Endothelial cell (in vitro differentiated cells): ENCODE data around the gene SPATA25. TPM values are rescaled to one million over a fixed set of nuclear protein-coding genes. Genes with fewer than 3 reads are reported as not detected.
A peak's percentile ranks its signal among the peaks of the same experiment; 100 is the strongest.

Experiments
- DNase-seq: peaks from one replicate; pipeline ENCODE4 v3.0.0; 2021; ENCODE audit warnings: low spot score
- H3K27ac Mint-ChIP-seq: one replicate; pipeline ENCODE4 v1.8.0; 2021; ENCODE audit warnings: mixed read lengths, inconsistent platforms; ENCODE audit not compliant: unreplicated experiment
- H3K27me3 Mint-ChIP-seq: one replicate; pipeline ENCODE4 v1.8.0; 2021; ENCODE audit warnings: mild to moderate bottlenecking, moderate library complexity, mixed read lengths, inconsistent platforms; ENCODE audit not compliant: unreplicated experiment
- H3K36me3 Mint-ChIP-seq: one replicate; pipeline ENCODE4 v1.8.0; 2021; ENCODE audit warnings: mild to moderate bottlenecking, low read depth, mixed read lengths, inconsistent platforms; ENCODE audit not compliant: unreplicated experiment
- H3K4me1 Mint-ChIP-seq: one replicate; pipeline ENCODE4 v1.8.0; 2021; ENCODE audit warnings: mild to moderate bottlenecking, mixed read lengths, inconsistent platforms; ENCODE audit not compliant: unreplicated experiment
- H3K4me3 Mint-ChIP-seq: one replicate; pipeline ENCODE4 v1.8.0; 2021; ENCODE audit warnings: mild to moderate bottlenecking, mixed read lengths, inconsistent platforms; ENCODE audit not compliant: unreplicated experiment
- H3K9me3 Mint-ChIP-seq: one replicate; pipeline ENCODE4 v1.8.0; 2021; ENCODE audit warnings: mixed read lengths, inconsistent platforms; ENCODE audit not compliant: unreplicated experiment
- CTCF ChIP-seq: fragments of 200-600 bp; sonication (generic); IDR thresholded peaks from one replicate; pipeline ENCODE4 v1.5.0; 2021; ENCODE audit warnings: antibody characterized with exemption; ENCODE audit not compliant: unreplicated experiment
- total RNA-seq: library from RNA; stranded (reverse); fragmentation: NEBNext Ultra II Directional; extraction: Animal tissue kit (Norgen Biotek cat#: 25700); gene quantifications from one replicate; pipeline ENCODE4 v1.2.1, GENCODE V29; 2021; ENCODE audit not compliant: unreplicated experiment

The SPATA25 gene
- total RNA-seq, 1 donor from 2014 or later: 0.62 TPM

- no peak overlapping the region for H3K27ac Mint-ChIP-seq
- H3K36me3 Mint-ChIP-seq: peaks cover 32% of the 10 kb centered on the region
- no peak for DNase-seq
- peaks cover 4% of the 10 kb centered on the region for H3K27me3 Mint-ChIP-seq
- TF ChIP-seq CTCF: no peak
- no peaks in the 10 kb centered on the region for H3K9me3 Mint-ChIP-seq
- H3K4me1 Mint-ChIP-seq: no peaks in the 10 kb centered on the region
- H3K4me3 Mint-ChIP-seq: peak overlapping the region; percentile 40
These were observed 37.2 kb downstream of the SPATA25 start for GRCh38 chr20:45850238-45850637.

GRCh38 chr20:45848969-45849582, 38.3 kb downstream of the SPATA25 start:
- H3K4me3 Mint-ChIP-seq: no peak overlapping the region
- peaks cover 4% of the 10 kb centered on the region for H3K27me3 Mint-ChIP-seq
- H3K36me3 Mint-ChIP-seq: peaks cover 37% of the 10 kb centered on the region
- H3K4me1 Mint-ChIP-seq: no peaks in the 10 kb centered on the region
- no peak for TF ChIP-seq CTCF
- DNase-seq: no peak
- no peaks in the 10 kb centered on the region for H3K9me3 Mint-ChIP-seq
- no peak overlapping the region for H3K27ac Mint-ChIP-seq

GRCh38 chr20:45848421-45848820, 39.0 kb downstream of the SPATA25 start:
- no peaks in the 10 kb centered on the region for H3K4me1 Mint-ChIP-seq
- peaks cover 39% of the 10 kb centered on the region for H3K36me3 Mint-ChIP-seq
- H3K9me3 Mint-ChIP-seq: no peaks in the 10 kb centered on the region
- H3K4me3 Mint-ChIP-seq: no peak overlapping the region
- TF ChIP-seq CTCF: no peak
- DNase-seq: no peak
- H3K27me3 Mint-ChIP-seq: peaks cover 4% of the 10 kb centered on the region
- no peak overlapping the region for H3K27ac Mint-ChIP-seq

GRCh38 chr20:45845452-45845851, 42.0 kb downstream of the SPATA25 start:
- Mint-ChIP-seq H3K9me3 (no peaks in the 10 kb centered on the region), H3K4me3 (no peak overlapping the region), H3K27me3 (no peaks in the 10 kb centered on the region), H3K36me3 (peaks cover 31% of the 10 kb centered on the region), H3K4me1 (no peaks in the 10 kb centered on the region), H3K27ac (no peak overlapping the region)
- no peak for TF ChIP-seq CTCF
- DNase-seq: no peak

- Mint-ChIP-seq H3K9me3 (no peaks in the 10 kb centered on the region), H3K36me3 (peaks cover 17% of the 10 kb centered on the region), H3K27ac (no peak overlapping the region), H3K4me1 (no peaks in the 10 kb centered on the region), H3K4me3 (peak overlapping the region; percentile 62), H3K27me3 (no peaks in the 10 kb centered on the region)
- TF ChIP-seq CTCF: no peak
- DNase-seq: no peak
These were observed 43.9 kb downstream of the SPATA25 start for GRCh38 chr20:45843506-45843905.
